Upper lobe of right lung (tissue), 1 donor: Measurements from ENCODE around the gene ZNF783. TPM values are rescaled to one million over a fixed set of nuclear protein-coding genes. Genes with fewer than 3 reads are reported as not detected.

Experiments used
- ATAC-seq: fragments of 200-7000 bp; cut with Tn5 transposase; one replicate; pipeline ENCODE4 v1.9.1; 2020; ENCODE audit warnings: mild to moderate bottlenecking, moderate library complexity
- DNase-seq: peaks from one replicate; pipeline ENCODE4 v3.0.0-alpha.2; 2020
- H3K27ac ChIP-seq: fragments of 200-600 bp; one replicate; pipeline ENCODE4 v1.8.0; 2022
- H3K27me3 ChIP-seq: fragments of 200-600 bp; one replicate; pipeline ENCODE4 v1.8.0; 2022; ENCODE audit warnings: mild to moderate bottlenecking
- H3K36me3 ChIP-seq: fragments of 200-600 bp; one replicate; pipeline ENCODE4 v1.8.0; 2022
- H3K4me1 ChIP-seq: fragments of 200-600 bp; one replicate; pipeline ENCODE4 v1.8.0; 2022
- H3K4me3 ChIP-seq: fragments of 200-600 bp; one replicate; pipeline ENCODE4 v1.8.0; 2022; ENCODE audit warnings: mild to moderate bottlenecking
- H3K9me3 ChIP-seq: fragments of 200-600 bp; one replicate; pipeline ENCODE4 v1.8.0; 2022
- intact Hi-C: fragments of 100-400 bp; cut with DNase I; formaldehyde crosslinking; loops from one replicate; pipeline ENCODE4 v1.11.0; 2022
- total RNA-seq: library from RNA; stranded (reverse); fragmentation: NEBNext Ultra II Directional; extraction: Animal tissue kit (Norgen Biotek cat#: 25700); gene quantifications from one replicate; pipeline ENCODE4 v1.2.1, GENCODE V29; 2021
- TF ChIP-seq, protein P1 (sequence below): fragments of 200-600 bp; IDR thresholded peaks from one replicate; pipeline ENCODE4 v1.8.0; 2022; ENCODE audit warnings: antibody characterized with exemption
- donor health status: DM: no; HTN: yes; CAD: no; lungs with severe emphysema.

Gene ZNF783
- total RNA-seq, 1 donor from 2014 or later: 18.8 TPM

GRCh38 chr7:149294634-149295480 is 32.9 kb downstream of the ZNF783 start:
- intact Hi-C loops: no loop called here

GRCh38 chr7:149295481-149295850 is 33.5 kb downstream of the ZNF783 start:
- DNase-seq: peak; percentile 46
- Histone ChIP-seq H3K27ac (no peak overlapping the region), H3K36me3 (peaks cover 5% of the 10 kb centered on the region), H3K9me3 (no peaks in the 10 kb centered on the region), H3K27me3 (no peaks in the 10 kb centered on the region), H3K4me1 (no peaks in the 10 kb centered on the region), H3K4me3 (no peak overlapping the region)
- ATAC-seq: no peak
- intact Hi-C loops: no loop called here
- TF ChIP-seq, protein P1, sequence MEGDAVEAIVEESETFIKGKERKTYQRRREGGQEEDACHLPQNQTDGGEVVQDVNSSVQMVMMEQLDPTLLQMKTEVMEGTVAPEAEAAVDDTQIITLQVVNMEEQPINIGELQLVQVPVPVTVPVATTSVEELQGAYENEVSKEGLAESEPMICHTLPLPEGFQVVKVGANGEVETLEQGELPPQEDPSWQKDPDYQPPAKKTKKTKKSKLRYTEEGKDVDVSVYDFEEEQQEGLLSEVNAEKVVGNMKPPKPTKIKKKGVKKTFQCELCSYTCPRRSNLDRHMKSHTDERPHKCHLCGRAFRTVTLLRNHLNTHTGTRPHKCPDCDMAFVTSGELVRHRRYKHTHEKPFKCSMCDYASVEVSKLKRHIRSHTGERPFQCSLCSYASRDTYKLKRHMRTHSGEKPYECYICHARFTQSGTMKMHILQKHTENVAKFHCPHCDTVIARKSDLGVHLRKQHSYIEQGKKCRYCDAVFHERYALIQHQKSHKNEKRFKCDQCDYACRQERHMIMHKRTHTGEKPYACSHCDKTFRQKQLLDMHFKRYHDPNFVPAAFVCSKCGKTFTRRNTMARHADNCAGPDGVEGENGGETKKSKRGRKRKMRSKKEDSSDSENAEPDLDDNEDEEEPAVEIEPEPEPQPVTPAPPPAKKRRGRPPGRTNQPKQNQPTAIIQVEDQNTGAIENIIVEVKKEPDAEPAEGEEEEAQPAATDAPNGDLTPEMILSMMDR: no peak

More at GRCh38 chr7:149294634-149295480, 32.9 kb downstream of the ZNF783 start:
- Histone ChIP-seq H3K4me1 (no peaks in the 10 kb centered on the region), H3K27ac (no peak overlapping the region), H3K4me3 (no peak overlapping the region), H3K36me3 (peaks cover 5% of the 10 kb centered on the region), H3K27me3 (no peaks in the 10 kb centered on the region), H3K9me3 (no peaks in the 10 kb centered on the region)
- TF ChIP-seq, protein P1: no peak
- DNase-seq (peak; percentile 61), ATAC-seq (no peak)

GRCh38 chr7:149296368-149296767 is 34.4 kb downstream of the ZNF783 start:
- H3K4me3 ChIP-seq: no peak overlapping the region
- ATAC-seq (no peak), DNase-seq (no peak)
- no peaks in the 10 kb centered on the region for H3K9me3 ChIP-seq
- intact Hi-C loops: no loop called here
- TF ChIP-seq, protein P1: no peak
- no peaks in the 10 kb centered on the region for H3K4me1 ChIP-seq
- H3K27ac ChIP-seq: no peak overlapping the region
- H3K27me3 ChIP-seq: no peaks in the 10 kb centered on the region
- H3K36me3 ChIP-seq: peaks cover 5% of the 10 kb centered on the region

DNA sequence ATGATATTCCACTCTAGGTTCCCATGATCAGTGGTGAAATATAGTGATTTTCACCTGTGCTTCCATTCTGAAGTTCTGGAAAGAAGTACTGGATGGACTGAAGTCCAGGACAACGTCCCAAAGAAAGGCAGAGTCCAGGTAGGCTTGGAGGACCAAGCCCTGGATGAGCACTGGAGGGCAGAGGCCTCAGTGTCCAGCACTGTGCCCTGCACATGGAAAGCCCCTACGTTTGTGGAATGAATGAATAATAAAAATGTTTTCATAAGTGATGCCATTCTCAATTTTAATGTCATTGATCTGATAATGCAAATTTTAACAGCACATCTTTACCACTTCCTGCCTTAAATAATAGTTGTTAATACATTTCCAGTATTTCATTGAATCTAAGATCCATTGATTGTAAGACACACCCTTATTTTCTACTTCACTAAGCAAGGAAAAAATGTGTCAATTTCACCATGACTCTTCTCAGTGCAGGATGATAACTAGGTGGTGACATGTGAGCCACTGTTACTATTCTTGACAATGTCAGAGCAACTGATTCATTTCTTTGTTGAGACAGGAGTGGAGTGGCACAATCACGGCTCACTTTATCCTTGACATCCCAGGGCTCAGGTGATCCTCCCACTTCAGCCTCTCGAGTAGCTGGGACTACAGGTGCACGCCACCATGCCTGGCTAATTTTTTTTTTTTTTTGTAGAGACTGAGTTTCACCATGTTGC is 35.2 kb downstream of the ZNF783 start:
- ATAC-seq: no peak
- no peak overlapping the region for H3K4me3 ChIP-seq
- H3K36me3 ChIP-seq: peaks cover 5% of the 10 kb centered on the region
- no peaks in the 10 kb centered on the region for H3K4me1 ChIP-seq
- intact Hi-C loops: no loop called here
- no peak overlapping the region for H3K27ac ChIP-seq
- TF ChIP-seq, protein P1: no peak
- no peaks in the 10 kb centered on the region for H3K9me3 ChIP-seq
- no peak for DNase-seq
- H3K27me3 ChIP-seq: no peaks in the 10 kb centered on the region

DNA sequence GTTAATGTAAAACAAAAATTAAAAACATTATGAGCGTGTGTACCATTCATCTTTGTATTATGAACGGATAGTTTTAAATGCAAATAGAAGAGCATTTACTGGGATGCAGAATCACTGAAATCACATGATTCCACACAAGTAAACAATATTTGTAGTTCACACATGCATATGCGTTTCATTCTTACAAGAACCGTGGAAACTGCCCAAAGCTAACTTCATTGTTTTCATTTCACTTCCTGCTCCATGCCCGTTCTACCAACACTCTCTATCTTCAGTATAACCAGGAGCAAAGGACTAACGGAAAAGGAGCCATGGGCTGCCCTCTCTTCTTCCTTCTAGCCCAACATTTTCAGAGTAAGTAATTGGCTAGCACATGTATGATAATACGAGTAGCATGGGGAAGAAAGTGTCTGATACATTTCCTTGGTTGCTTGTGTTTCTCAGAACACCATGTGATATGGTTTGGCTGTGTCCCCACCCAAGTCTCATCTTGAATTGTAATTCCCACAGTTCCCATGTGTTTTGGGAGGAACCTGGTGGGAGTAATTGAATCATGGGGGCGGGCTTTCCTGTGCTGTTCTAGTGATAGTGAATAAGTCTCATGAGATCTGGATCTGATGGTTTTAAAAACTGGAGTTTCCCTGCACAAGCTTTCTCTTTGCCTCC is 38.8 kb downstream of the ZNF783 start:
- intact Hi-C loops: no loop called here
- no peaks in the 10 kb centered on the region for H3K27me3 ChIP-seq
- no peak overlapping the region for H3K27ac ChIP-seq
- no peak for DNase-seq
- no peaks in the 10 kb centered on the region for H3K9me3 ChIP-seq
- ATAC-seq: no peak
- H3K4me1 ChIP-seq: no peaks in the 10 kb centered on the region
- H3K4me3 ChIP-seq: no peak overlapping the region
- no peaks in the 10 kb centered on the region for H3K36me3 ChIP-seq
- TF ChIP-seq, protein P1: no peak
